GM18505 (cell line): ENCODE results near the gene MED12L.
A peak's percentile ranks its signal among the peaks of the same experiment; 100 is the strongest.

Experiments
- ATAC-seq: cut with Tn5 transposase; IDR thresholded peaks from one replicate; pipeline ENCODE4 v1.9.1; 2021; ENCODE audit not compliant: unreplicated experiment
- POLR2A ChIP-seq: IDR thresholded peaks from 4 replicates; pipeline ENCODE4 v1.6.1; 2011; ENCODE audit warnings: borderline replicate concordance; ENCODE audit not compliant: insufficient read depth, insufficient read length; ENCODE audit errors: extremely low read depth

The MED12L gene

GRCh38 chr3:151082880-151083838 lies 2.3 kb upstream of the MED12L start:
- no peak for TF ChIP-seq POLR2A
- no peak for ATAC-seq

GRCh38 chr3:151084893-151085226 lies 604 bp upstream of the MED12L start:
- ATAC-seq = no peak
- no peak for TF ChIP-seq POLR2A

GRCh38 chr3:151085889-151086483 lies 522 bp downstream of the MED12L start:
- ATAC-seq = peak; percentile 20
- TF ChIP-seq POLR2A = no peak

GRCh38 chr3:151086484-151087456 lies 1.3 kb downstream of the MED12L start:
- no peak for TF ChIP-seq POLR2A
- peak; percentile 73 for ATAC-seq

- ATAC-seq = no peak
- no peak for TF ChIP-seq POLR2A
Measured at GRCh38 chr3:151087648-151088047, 2.2 kb downstream of the MED12L start.

- no peak for TF ChIP-seq POLR2A
- no peak for ATAC-seq
Measured at GRCh38 chr3:151091685-151092345, 6.4 kb downstream of the MED12L start.

GRCh38 chr3:151093148-151093547 lies 7.7 kb downstream of the MED12L start:
- TF ChIP-seq POLR2A = no peak
- ATAC-seq = no peak

- ATAC-seq = peak; percentile 96
- TF ChIP-seq POLR2A = no peak
Measured at GRCh38 chr3:151093905-151094304, 8.4 kb downstream of the MED12L start.

GRCh38 chr3:151096716-151097115 lies 11.3 kb downstream of the MED12L start:
- no peak for ATAC-seq
- TF ChIP-seq POLR2A = no peak

GRCh38 chr3:151100076-151100475 lies 14.6 kb downstream of the MED12L start:
- ATAC-seq = no peak
- TF ChIP-seq POLR2A = no peak

- no peak for TF ChIP-seq POLR2A
- ATAC-seq = no peak
Measured at GRCh38 chr3:151101270-151101969, 16.0 kb downstream of the MED12L start.

- no peak for ATAC-seq
- TF ChIP-seq POLR2A = no peak
Measured at GRCh38 chr3:151106311-151106710, 20.8 kb downstream of the MED12L start.
